ENCODE results near the gene ZNF771. TPM values are rescaled to one million over a fixed set of nuclear protein-coding genes. Genes with fewer than 3 reads are reported as not detected.

Gene ZNF771
- total RNA-seq, 2 experiments from 2014 or later, result 4.9 to 5.4 TPM

GRCh38 chr16:30369091-30369937, 38.1 kb upstream of the ZNF771 start:
- Mint-ChIP-seq H3K9me3 (ENCODE audit: low read depth) (no peaks in the 10 kb centered on the region), H3K4me3 (peak overlapping the region; percentile 95), H3K27ac (peak overlapping the region; percentile 62), H3K36me3 (peaks cover 35% of the 10 kb centered on the region), H3K27me3 (no peaks in the 10 kb centered on the region), H3K4me1 (peaks cover 45% of the 10 kb centered on the region)
- no peak for ATAC-seq
- no peak for DNase-seq
- CTCF ChIA-PET, result interaction anchor here (0.6 to 7.3 kb wide), 10 partner anchors 12 to 158 kb away, joined by 3 to 61 read pairs (median 4); partner anchors contain the start of genes CD2BP2, SEPTIN1 and ZNF771

DNA sequence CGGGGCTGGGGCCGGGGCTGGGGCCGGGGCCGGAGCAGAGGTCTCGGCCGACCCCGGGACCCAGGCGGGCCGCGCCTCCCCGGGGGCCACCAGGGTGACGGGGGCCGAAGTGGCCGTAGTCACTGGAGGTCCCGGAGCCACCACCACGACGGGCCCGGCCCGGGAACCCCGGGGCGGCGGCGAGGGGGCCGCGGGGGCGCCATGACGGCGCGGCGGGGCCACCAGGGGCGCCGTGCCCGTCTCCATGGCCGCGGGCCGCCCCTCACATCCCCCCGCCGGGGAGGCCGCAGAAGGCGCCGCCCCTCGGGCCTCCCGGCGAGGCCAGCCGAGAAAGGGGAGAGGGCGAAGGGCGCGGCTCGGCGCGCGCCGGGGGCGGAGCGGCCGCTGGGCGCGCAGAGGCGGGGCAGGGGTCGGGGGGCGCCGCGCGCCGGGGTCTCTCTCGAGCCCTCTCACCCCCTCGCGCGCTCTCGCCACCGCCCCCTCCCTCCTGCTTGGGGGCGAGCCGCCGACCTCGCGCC, 37.4 kb upstream of the ZNF771 start:
- peak overlapping the region; percentile 95 for H3K4me3 Mint-ChIP-seq
- peaks cover 45% of the 10 kb centered on the region for H3K4me1 Mint-ChIP-seq
- H3K36me3 Mint-ChIP-seq, result peaks cover 30% of the 10 kb centered on the region
- no peaks in the 10 kb centered on the region for H3K9me3 Mint-ChIP-seq (ENCODE audit: low read depth)
- DNase-seq (no peak), ATAC-seq (peak; percentile 5)
- no peaks in the 10 kb centered on the region for H3K27me3 Mint-ChIP-seq
- peak overlapping the region; percentile 94 for H3K27ac Mint-ChIP-seq
- CTCF ChIA-PET, result interaction anchor here (1.0 to 7.3 kb wide), 8 partner anchors 16 to 184 kb away, joined by 3 to 61 read pairs (median 6); partner anchors contain the start of genes CD2BP2 and ZNF771

- ATAC-seq, result peak; percentile 84
These were observed 36.8 kb upstream of the ZNF771 start, which contains the start of gene TBC1D10B for GRCh38 chr16:30370456-30371247. TSS of gene TBC1D10B (minus strand) at chr16:30370494. CDS start at chr16:30370183, 311 bp downstream.

DNA sequence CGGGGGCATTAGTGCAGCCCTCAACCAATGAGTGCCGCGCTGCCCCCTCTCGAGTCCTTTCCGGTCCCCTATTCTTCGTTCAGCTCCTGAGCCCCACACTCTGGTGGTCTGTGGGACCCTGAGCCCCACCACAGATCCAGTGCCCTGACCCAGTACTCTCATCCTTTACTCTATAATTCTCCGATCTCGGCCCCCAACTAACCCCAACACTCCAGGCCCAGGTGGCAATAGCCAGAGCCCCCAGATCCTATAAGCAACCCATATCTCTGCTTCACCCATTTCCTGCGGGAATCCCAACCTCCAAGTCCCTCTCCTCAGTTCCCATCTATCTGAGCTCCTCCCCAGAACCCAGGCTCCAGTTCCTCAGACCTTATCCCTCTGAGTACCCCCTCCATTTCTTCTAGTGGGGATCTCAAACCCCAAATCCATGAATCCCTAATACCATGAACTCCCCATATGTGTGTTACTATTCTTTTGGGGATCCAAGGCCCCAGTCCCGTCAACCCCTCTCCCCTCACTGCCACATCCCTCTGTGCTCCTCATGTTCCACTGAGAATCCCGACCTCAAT, 36.1 kb upstream of the ZNF771 start:
- H3K27me3 Mint-ChIP-seq, result no peaks in the 10 kb centered on the region
- peaks cover 21% of the 10 kb centered on the region for H3K36me3 Mint-ChIP-seq
- DNase-seq (no peak), ATAC-seq (no peak)
- H3K4me1 Mint-ChIP-seq, result peaks cover 38% of the 10 kb centered on the region
- H3K27ac Mint-ChIP-seq, result peak overlapping the region; percentile 94
- no peaks in the 10 kb centered on the region for H3K9me3 Mint-ChIP-seq (ENCODE audit: low read depth)
- CTCF ChIA-PET, result interaction anchor here (0.8 to 7.3 kb wide), 20 partner anchors 9 to 289 kb away, joined by 3 to 61 read pairs (median 4); partner anchors contain the start of genes CD2BP2, DCTPP1, FBRS and SEPTIN1
- peak overlapping the region; percentile 77 for H3K4me3 Mint-ChIP-seq

More at GRCh38 chr16:30370456-30371247, 36.8 kb upstream of the ZNF771 start, which contains the start of gene TBC1D10B:
- peak; percentile 100 for DNase-seq
- H3K4me1 Mint-ChIP-seq, result peaks cover 40% of the 10 kb centered on the region
- peak within 1 kb of the TSS; percentile 95 for H3K4me3 Mint-ChIP-seq
- CTCF ChIA-PET, result interaction anchor here (0.8 to 7.3 kb wide), 19 partner anchors 8 to 289 kb away, joined by 3 to 61 read pairs (median 5); partner anchors contain the start of genes CD2BP2, DCTPP1, FBRS and SEPTIN1
- H3K27me3 Mint-ChIP-seq, result no peaks in the 10 kb centered on the region
- H3K9me3 Mint-ChIP-seq (ENCODE audit: low read depth), result no peaks in the 10 kb centered on the region
- H3K36me3 Mint-ChIP-seq, result peaks cover 23% of the 10 kb centered on the region
- H3K27ac Mint-ChIP-seq, result peak within 1 kb of the TSS; percentile 94

- Mint-ChIP-seq H3K36me3 (peaks cover 15% of the 10 kb centered on the region), H3K27me3 (no peaks in the 10 kb centered on the region), H3K4me1 (peaks cover 33% of the 10 kb centered on the region), H3K9me3 (ENCODE audit: low read depth) (no peaks in the 10 kb centered on the region), H3K27ac (peak overlapping the region; percentile 94), H3K4me3 (peak overlapping the region; percentile 77)
- CTCF ChIA-PET, result interaction anchor here (0.6 to 7.3 kb wide), 10 partner anchors 10 to 280 kb away, joined by 3 to 61 read pairs (median 6); partner anchors contain the start of genes CD2BP2, SEPTIN1 and ZNF771
- no peak for DNase-seq
- no peak for ATAC-seq
These were observed 35.2 kb upstream of the ZNF771 start for GRCh38 chr16:30372038-30372712.

GRCh38 chr16:30372725-30373124, 34.7 kb upstream of the ZNF771 start:
- Mint-ChIP-seq H3K9me3 (ENCODE audit: low read depth) (no peaks in the 10 kb centered on the region), H3K27me3 (no peaks in the 10 kb centered on the region), H3K4me3 (no peak overlapping the region), H3K4me1 (peaks cover 33% of the 10 kb centered on the region), H3K36me3 (peaks cover 12% of the 10 kb centered on the region), H3K27ac (peak overlapping the region; percentile 22)
- no peak for DNase-seq
- CTCF ChIA-PET, result interaction anchor here (0.6 to 7.3 kb wide), 2 partner anchors 16 to 36 kb away, joined by 3 to 61 read pairs; partner anchors contain the start of gene ZNF771
- no peak for ATAC-seq

DNA sequence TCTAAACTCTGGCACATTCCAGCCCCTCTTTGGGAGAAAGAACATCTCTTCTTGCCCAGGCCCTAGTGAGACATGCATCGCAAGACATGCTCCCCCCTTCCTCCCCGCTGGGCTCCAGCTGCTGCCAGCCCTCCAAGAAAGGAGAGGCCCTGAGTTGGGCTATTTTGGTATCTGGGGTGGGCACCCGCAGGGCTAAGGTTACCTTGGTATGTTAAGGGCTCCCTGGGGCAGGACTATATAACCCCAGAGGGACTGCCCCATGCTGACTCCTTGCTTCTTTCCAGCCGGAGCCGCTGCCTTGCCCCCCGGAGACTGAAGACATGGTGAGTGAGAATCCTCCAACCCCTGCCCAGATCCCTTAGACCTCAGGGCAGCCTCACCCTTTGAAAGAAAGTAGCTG, 32.9 kb upstream of the ZNF771 start, which contains the start of gene MYL11:
Gene MYL11, plus strand, starts transcription at position 265 of the 400 bp plus-strand sequence. Its CDS starts 56 bp downstream, at position 321.
- Mint-ChIP-seq H3K27ac (no peak within 1 kb of the TSS), H3K4me3 (no peak within 1 kb of the TSS), H3K27me3 (no peaks in the 10 kb centered on the region), H3K4me1 (peaks cover 33% of the 10 kb centered on the region), H3K36me3 (peaks cover 8% of the 10 kb centered on the region), H3K9me3 (ENCODE audit: low read depth) (no peaks in the 10 kb centered on the region)
- DNase-seq (no peak), ATAC-seq (no peak)
- CTCF ChIA-PET, result no interaction called here

GRCh38 chr16:30375864-30376263, 31.5 kb upstream of the ZNF771 start:
- Mint-ChIP-seq H3K4me3 (no peak overlapping the region), H3K27me3 (no peaks in the 10 kb centered on the region), H3K27ac (no peak overlapping the region), H3K9me3 (ENCODE audit: low read depth) (no peaks in the 10 kb centered on the region), H3K36me3 (peaks cover 12% of the 10 kb centered on the region), H3K4me1 (peaks cover 42% of the 10 kb centered on the region)
- CTCF ChIA-PET, result no interaction called here
- ATAC-seq, result no peak
- DNase-seq, result no peak

GRCh38 chr16:30376461-30376902, 30.9 kb upstream of the ZNF771 start:
- no peaks in the 10 kb centered on the region for H3K27me3 Mint-ChIP-seq
- H3K9me3 Mint-ChIP-seq (ENCODE audit: low read depth), result no peaks in the 10 kb centered on the region
- peak overlapping the region; percentile 100 for H3K27ac Mint-ChIP-seq
- ATAC-seq (no peak), DNase-seq (no peak)
- no peak overlapping the region for H3K4me3 Mint-ChIP-seq
- CTCF ChIA-PET, result no interaction called here
- peaks cover 42% of the 10 kb centered on the region for H3K4me1 Mint-ChIP-seq
- H3K36me3 Mint-ChIP-seq, result peaks cover 17% of the 10 kb centered on the region

DNA sequence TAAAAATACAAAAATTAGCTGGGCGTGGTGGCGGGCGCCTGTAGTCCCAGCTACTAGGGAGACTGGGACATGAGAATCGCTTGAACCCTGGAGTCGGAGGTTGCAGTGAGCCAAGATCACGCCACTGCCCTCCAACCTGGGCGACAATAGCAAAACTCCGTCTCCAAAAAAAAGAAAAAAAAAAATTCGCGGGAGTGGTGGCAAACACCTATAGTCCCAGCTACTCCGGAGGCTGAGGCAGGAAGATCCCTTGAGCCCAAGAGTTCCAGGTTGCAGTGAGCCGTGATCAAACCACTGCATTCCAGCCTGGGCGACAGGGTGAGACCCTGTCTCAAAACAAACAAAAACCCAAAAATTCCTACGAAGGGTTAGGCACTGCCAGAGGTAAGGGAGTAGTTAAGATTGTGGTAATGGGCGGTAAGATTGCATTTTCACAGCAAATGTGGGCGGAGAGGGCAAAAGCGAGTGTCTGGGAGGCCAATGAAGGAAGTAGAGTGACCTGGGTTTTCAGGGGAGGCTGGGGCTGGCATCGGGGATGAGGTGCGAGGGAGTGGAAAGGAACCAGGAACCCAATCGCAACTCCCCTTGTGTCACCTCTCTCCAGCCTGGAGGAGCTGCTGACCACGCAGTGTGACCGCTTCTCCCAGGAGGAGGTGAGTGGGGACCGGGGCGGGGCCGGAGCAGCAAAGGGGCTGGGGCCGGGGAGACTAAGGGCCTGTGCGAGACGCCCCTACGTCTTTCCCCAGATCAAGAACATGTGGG, 30.2 kb upstream of the ZNF771 start:
- DNase-seq, result no peak
- Mint-ChIP-seq H3K36me3 (peaks cover 19% of the 10 kb centered on the region), H3K27me3 (no peaks in the 10 kb centered on the region), H3K4me1 (peaks cover 37% of the 10 kb centered on the region), H3K27ac (peak overlapping the region; percentile 100), H3K4me3 (peak overlapping the region; percentile 88), H3K9me3 (ENCODE audit: low read depth) (no peaks in the 10 kb centered on the region)
- CTCF ChIA-PET, result interaction anchor here (0.7 to 1.3 kb wide), 4 partner anchors 23 to 234 kb away, joined by 3 to 9 read pairs (median 4); partner anchors contain the start of gene ZNF771
- ATAC-seq, result no peak

DNA sequence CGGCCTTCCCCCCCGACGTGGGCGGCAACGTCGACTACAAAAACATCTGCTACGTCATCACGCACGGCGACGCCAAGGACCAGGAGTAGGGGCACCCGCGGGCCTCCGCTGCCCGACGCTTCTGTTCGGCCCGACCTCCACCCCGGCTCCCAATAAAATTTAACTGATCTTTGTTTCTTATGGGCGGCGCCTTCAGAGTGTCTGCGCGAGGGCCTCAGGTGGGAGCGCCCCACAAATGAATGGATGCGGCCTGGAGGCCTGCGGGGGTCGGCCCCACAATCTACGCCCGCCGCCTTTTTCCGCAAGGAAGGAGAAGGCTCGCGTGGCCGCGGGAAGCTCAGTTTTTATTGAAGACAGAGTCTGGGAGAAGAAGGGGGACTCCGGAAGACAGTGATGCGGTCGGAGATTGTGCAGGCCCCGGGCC, 29.6 kb upstream of the ZNF771 start:
- CTCF ChIA-PET, result interaction anchor here (0.6 to 1.3 kb wide), 6 partner anchors 22 to 248 kb away, joined by 3 to 9 read pairs (median 4); partner anchors contain the start of gene ZNF771
- DNase-seq, result peak; percentile 93
- Mint-ChIP-seq H3K4me1 (peaks cover 40% of the 10 kb centered on the region), H3K27me3 (no peaks in the 10 kb centered on the region), H3K9me3 (ENCODE audit: low read depth) (no peaks in the 10 kb centered on the region), H3K36me3 (peaks cover 19% of the 10 kb centered on the region), H3K4me3 (peak overlapping the region; percentile 88), H3K27ac (peak overlapping the region; percentile 100)
- peak; percentile 40 for ATAC-seq

Data from activated CD8-positive, alpha-beta memory T cell treated with anti-CD3 and anti-CD28 coated beads, Interleukin-2, amount 10 ng/mL, durations not matched to agents 7 days and 5 days (primary cell).